Activated T-helper 1 cell treated with anti-CD3 and anti-CD28 coated beads, Interleukin-12 subunit alpha, Interleukin-12 subunit beta, Interleukin-2, Interleukin-4 antibody, amounts not matched to agents 30 ng/mL and 10 ng/mL and 1 ng/mL, durations not matched to agents 14 hours and 24 hours and 36 hours (primary cell): Measurements from ENCODE around the gene C2orf92. TPM values are rescaled to one million over a fixed set of nuclear protein-coding genes. Genes with fewer than 3 reads are reported as not detected.

Source experiments
- DNase-seq: peaks from one replicate; pipeline ENCODE4 v3.0.0; 2021; ENCODE audit warnings: low spot score
- H3K27ac Mint-ChIP-seq: one replicate; pipeline ENCODE4 v1.8.0; 2021; ENCODE audit warnings: mild to moderate bottlenecking, mixed read lengths
- H3K27me3 Mint-ChIP-seq: one replicate; pipeline ENCODE4 v1.8.0; 2022; ENCODE audit warnings: mild to moderate bottlenecking, moderate library complexity, mixed read lengths; ENCODE audit not compliant: insufficient read depth
- H3K36me3 Mint-ChIP-seq: one replicate; pipeline ENCODE4 v1.8.0; 2021; ENCODE audit warnings: low read depth, mixed read lengths
- H3K4me1 Mint-ChIP-seq: one replicate; pipeline ENCODE4 v1.8.0; 2021; ENCODE audit warnings: low read depth, mixed read lengths
- H3K4me3 Mint-ChIP-seq: one replicate; pipeline ENCODE4 v1.8.0; 2021; ENCODE audit warnings: mild to moderate bottlenecking, moderate library complexity, mixed read lengths
- H3K9me3 Mint-ChIP-seq: one replicate; pipeline ENCODE4 v1.8.0; 2021; ENCODE audit warnings: mixed read lengths
- intact Hi-C: fragments of 100-400 bp; cut with micrococcal nuclease; formaldehyde crosslinking; loops from one replicate; pipeline ENCODE4 v1.15.1; 2024
- total RNA-seq: library from RNA; stranded (reverse); gene quantifications from 2 replicates; pipeline ENCODE4 v1.2.3, GENCODE V29; 2022

The C2orf92 gene
- total RNA-seq, 1 donor from 2014 or later = 17.2 TPM

DNA sequence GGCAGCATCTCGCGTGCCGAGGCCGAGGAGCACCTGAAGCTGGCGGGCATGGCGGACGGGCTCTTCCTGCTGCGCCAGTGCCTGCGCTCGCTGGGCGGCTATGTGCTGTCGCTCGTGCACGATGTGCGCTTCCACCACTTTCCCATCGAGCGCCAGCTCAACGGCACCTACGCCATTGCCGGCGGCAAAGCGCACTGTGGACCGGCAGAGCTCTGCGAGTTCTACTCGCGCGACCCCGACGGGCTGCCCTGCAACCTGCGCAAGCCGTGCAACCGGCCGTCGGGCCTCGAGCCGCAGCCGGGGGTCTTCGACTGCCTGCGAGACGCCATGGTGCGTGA, 54.5 kb downstream of the C2orf92 start:
- no peaks in the 10 kb centered on the region for H3K27me3 Mint-ChIP-seq

DNA sequence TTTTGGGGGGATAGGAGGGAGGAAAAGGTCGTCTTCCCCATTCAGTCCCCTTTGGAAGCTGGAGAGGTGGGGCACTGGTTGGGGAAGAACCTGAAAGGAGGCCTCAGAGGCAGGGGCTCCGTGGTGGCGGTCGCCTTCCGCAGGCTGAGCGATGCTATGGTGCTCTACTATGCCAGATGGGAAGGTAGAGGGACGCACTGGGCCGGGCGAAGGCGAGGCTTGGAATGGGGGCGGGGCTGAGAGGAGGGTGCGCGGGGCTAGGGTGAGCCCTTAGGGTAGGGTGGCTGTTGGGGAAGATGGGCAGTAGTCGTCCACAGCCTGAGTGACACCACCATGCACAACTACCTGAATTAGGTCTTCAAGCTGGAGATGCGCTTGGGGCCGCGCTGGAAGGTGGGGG, 55.0 kb downstream of the C2orf92 start:
- peaks cover 83% of the 10 kb centered on the region for H3K36me3 Mint-ChIP-seq
- intact Hi-C loops = no loop called here
- peaks cover 56% of the 10 kb centered on the region for H3K4me1 Mint-ChIP-seq

More for the DNA sequence above, 54.5 kb downstream of the C2orf92 start:
- no peak overlapping the region for H3K4me3 Mint-ChIP-seq
- intact Hi-C loops = no loop called here
- no peak for DNase-seq
- no peak overlapping the region for H3K27ac Mint-ChIP-seq
- peaks cover 60% of the 10 kb centered on the region for H3K4me1 Mint-ChIP-seq
- H3K36me3 Mint-ChIP-seq = peaks cover 83% of the 10 kb centered on the region
- peaks cover 13% of the 10 kb centered on the region for H3K9me3 Mint-ChIP-seq

DNA sequence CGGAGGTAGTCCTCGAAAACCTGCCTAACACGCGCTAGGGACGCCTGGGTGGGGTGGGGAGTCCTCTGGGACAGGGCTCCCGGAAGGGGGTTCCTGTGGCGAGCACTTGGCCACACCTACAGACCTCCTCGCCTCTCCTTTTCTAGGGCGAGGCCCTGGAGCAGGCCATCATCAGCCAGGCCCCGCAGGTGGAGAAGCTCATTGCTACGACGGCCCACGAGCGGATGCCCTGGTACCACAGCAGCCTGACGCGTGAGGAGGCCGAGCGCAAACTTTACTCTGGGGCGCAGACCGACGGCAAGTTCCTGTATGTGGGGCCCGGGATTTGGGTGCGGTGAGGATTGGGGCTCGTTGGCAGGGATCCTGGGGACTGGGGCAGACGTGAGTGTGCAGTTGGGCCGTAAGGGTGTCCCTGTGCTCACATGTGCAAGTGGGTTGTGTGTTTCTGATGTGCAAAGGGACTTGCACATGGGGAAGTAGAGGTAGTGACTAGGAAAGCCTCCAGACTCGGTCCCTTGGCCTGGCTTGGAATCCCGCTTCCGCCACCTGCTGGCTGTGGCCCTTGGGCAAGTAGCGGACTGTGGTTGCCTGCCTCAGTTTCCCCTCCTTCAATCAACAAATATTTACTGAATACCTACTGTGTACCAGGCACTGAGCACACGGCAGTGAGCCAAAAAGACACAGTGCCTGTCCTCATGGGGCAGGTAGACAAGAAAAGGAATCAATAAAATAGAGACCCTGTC, 55.6 kb downstream of the C2orf92 start:
- no peak for DNase-seq
- intact Hi-C loops = no loop called here
- peak overlapping the region; percentile 48 for H3K27ac Mint-ChIP-seq
- no peak overlapping the region for H3K4me3 Mint-ChIP-seq
- H3K4me1 Mint-ChIP-seq = peaks cover 51% of the 10 kb centered on the region
- H3K9me3 Mint-ChIP-seq = peaks cover 21% of the 10 kb centered on the region
- no peaks in the 10 kb centered on the region for H3K27me3 Mint-ChIP-seq
- peaks cover 82% of the 10 kb centered on the region for H3K36me3 Mint-ChIP-seq

More for the DNA sequence above, 55.0 kb downstream of the C2orf92 start:
- Mint-ChIP-seq H3K9me3 (peaks cover 18% of the 10 kb centered on the region), H3K4me3 (no peak overlapping the region), H3K27me3 (no peaks in the 10 kb centered on the region), H3K27ac (no peak overlapping the region)
- no peak for DNase-seq

DNA sequence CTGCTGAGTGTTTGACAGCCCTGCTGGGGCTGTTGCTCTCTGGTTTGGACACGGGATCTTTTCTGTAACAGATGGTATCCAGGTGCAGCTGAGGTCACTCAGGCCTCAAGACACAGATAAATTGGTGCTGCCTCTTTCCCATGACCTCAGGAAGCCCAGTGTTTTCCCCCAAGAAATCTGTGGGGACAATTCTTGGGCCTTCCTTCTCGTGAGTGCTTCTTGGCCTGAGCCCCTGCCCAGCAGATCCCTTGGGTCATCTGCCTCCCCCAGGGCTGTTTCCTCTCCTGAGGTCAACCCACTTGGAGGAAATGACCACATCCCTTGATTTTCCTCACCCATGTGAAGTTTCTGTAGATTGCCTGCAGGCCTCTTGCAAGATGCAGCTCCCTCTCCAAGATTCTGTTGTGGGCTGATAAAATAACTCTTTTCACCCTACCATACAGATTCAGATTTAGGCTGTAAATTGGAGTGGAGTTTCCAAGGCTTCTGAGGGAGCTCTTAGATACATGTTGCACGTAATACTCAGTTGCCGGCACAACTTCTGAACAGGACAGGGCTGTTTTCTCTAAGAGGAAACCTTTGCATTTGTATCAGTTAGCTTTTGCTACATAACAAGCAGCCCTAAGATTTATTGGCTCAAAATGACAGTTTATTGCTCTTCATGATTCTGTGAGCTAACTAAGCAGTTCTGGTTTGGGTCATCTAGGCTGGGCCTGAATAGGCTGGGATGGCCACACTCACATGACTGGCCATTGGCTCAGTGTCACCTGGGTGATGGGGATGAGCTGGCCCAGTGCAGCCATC, 57.0 kb downstream of the C2orf92 start:
- peak overlapping the region; percentile 48 for H3K27ac Mint-ChIP-seq
- intact Hi-C loops = no loop called here
- H3K4me1 Mint-ChIP-seq = peaks cover 43% of the 10 kb centered on the region
- H3K36me3 Mint-ChIP-seq = peaks cover 83% of the 10 kb centered on the region
- no peak for DNase-seq
- no peak overlapping the region for H3K4me3 Mint-ChIP-seq
- no peaks in the 10 kb centered on the region for H3K27me3 Mint-ChIP-seq
- peaks cover 21% of the 10 kb centered on the region for H3K9me3 Mint-ChIP-seq

DNA sequence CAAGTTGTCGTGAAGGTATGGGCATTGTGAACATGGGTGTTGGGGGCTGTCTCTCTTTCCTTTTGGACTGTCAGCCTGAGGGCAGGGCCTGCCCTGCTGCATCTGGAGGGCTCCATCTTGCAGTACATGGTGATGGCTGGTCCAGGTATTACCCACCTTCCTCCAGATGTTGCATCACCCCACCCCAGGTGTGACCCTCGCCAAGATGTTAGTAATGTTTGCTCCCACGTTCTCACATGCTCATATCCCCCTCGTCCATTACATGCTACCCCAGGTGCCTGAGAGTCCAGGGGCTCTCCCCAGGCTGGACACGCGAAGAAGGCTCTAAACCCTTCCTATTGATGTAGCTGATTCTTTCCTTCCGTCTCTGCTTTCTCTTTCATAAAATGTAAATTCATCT, 57.8 kb downstream of the C2orf92 start:
- no peak overlapping the region for H3K27ac Mint-ChIP-seq
- peaks cover 21% of the 10 kb centered on the region for H3K9me3 Mint-ChIP-seq
- DNase-seq = no peak
- no peak overlapping the region for H3K4me3 Mint-ChIP-seq
- H3K36me3 Mint-ChIP-seq = peaks cover 86% of the 10 kb centered on the region
- H3K27me3 Mint-ChIP-seq = no peaks in the 10 kb centered on the region
- peaks cover 48% of the 10 kb centered on the region for H3K4me1 Mint-ChIP-seq
- intact Hi-C loops = no loop called here

DNA sequence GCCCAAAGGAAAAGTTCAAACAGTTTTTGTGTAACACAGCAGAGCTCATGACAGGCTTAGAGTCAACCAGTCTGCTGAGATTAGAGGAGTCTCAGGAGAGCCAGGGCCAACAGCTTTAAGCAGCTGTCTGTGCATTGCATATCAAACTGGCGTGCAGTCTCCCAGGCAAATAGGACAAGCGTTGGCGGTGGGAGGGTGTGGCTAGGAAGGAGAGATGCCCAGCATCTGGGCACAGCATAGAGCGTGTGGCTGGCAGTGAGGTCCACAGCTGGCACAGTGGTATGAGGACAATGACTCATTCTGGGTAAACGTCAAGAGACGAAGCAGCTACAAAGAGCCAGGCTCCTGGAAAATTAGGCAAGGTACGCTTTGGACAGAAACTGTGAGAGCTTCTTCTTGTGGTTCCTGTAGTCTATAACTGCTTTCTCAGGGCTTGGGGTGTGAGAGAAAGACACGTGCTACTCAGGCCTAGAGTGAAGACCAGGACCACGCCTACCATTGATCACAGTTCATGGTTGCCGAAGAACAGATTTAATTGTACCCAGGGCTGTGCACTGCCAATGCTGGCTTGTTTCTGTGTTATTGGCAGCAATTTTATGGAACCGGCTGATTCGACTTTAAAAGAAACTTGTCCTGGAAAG, 58.7 kb downstream of the C2orf92 start:
- Mint-ChIP-seq H3K27me3 (no peaks in the 10 kb centered on the region), H3K27ac (peak overlapping the region; percentile 64), H3K9me3 (peaks cover 21% of the 10 kb centered on the region), H3K4me1 (peaks cover 42% of the 10 kb centered on the region), H3K36me3 (peaks cover 82% of the 10 kb centered on the region), H3K4me3 (peak overlapping the region; percentile 30)
- intact Hi-C loops = no loop called here
- no peak for DNase-seq

DNA sequence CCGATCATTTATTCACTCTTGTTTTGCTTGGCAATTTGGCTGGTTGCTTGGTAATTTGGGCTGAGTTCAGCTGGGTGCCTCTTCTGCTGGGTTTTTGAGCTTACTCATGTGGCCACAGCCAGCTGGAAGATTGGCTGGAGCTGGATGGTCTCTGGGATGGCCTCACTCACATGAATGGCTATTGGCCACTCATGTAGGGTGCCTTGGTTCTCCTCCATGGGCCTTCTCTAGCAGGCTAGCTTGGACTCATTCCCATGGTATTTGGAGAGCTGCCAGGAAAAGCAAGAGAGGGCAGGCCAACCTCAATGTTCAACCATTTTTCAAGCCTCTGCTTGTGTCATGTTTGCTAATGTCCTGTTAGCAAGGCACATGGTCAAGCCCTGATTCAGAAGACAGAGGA, 60.7 kb downstream of the C2orf92 start:
- H3K4me1 Mint-ChIP-seq = peaks cover 37% of the 10 kb centered on the region

DNA sequence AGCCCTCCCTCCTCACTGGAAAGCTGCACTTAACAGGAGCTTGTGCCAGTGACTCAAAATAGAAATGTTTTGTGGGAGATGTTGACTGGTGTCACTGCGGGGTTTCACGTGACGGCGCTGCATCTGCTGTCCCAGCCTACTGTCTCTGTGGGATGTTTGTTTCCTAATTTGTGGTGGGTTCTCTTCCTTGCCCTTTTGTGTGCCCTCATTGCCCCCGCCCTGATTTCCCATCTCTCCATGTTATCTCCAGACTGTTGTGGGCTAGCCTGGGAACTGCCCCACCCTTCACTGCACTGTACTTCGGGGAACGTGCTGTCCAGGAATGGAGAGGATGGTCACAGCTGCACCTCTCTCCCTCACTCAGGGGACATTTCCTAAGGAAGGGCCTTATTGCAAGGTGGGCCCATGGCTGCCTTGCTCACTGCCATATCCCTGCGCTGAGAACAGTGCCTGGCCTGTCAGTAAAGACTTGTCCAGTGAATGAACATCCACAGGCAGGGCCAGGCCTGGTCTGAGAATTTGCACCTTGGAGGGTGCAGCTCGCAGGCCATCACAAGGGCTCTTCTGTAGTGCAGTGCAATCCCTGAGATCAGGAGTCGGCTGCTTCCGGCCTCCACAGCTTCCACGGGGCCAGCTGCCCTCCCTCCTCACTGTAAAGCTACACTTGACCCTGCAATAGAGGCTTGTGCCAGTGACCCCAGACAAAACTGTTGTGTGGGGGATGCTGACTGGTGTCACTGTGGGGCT, 61.9 kb downstream of the C2orf92 start:
- H3K4me3 Mint-ChIP-seq = no peak overlapping the region
- H3K36me3 Mint-ChIP-seq = peaks cover 62% of the 10 kb centered on the region
- H3K27ac Mint-ChIP-seq = peak overlapping the region; percentile 21
- H3K9me3 Mint-ChIP-seq = peaks cover 17% of the 10 kb centered on the region
- peaks cover 25% of the 10 kb centered on the region for H3K4me1 Mint-ChIP-seq
- DNase-seq = no peak
- intact Hi-C loops = no loop called here
- H3K27me3 Mint-ChIP-seq = no peaks in the 10 kb centered on the region

More for the DNA sequence above, 60.7 kb downstream of the C2orf92 start:
- Mint-ChIP-seq H3K36me3 (peaks cover 71% of the 10 kb centered on the region), H3K27me3 (no peaks in the 10 kb centered on the region), H3K27ac (no peak overlapping the region), H3K4me3 (no peak overlapping the region), H3K9me3 (peaks cover 21% of the 10 kb centered on the region)
- intact Hi-C loops = no loop called here
- no peak for DNase-seq

DNA sequence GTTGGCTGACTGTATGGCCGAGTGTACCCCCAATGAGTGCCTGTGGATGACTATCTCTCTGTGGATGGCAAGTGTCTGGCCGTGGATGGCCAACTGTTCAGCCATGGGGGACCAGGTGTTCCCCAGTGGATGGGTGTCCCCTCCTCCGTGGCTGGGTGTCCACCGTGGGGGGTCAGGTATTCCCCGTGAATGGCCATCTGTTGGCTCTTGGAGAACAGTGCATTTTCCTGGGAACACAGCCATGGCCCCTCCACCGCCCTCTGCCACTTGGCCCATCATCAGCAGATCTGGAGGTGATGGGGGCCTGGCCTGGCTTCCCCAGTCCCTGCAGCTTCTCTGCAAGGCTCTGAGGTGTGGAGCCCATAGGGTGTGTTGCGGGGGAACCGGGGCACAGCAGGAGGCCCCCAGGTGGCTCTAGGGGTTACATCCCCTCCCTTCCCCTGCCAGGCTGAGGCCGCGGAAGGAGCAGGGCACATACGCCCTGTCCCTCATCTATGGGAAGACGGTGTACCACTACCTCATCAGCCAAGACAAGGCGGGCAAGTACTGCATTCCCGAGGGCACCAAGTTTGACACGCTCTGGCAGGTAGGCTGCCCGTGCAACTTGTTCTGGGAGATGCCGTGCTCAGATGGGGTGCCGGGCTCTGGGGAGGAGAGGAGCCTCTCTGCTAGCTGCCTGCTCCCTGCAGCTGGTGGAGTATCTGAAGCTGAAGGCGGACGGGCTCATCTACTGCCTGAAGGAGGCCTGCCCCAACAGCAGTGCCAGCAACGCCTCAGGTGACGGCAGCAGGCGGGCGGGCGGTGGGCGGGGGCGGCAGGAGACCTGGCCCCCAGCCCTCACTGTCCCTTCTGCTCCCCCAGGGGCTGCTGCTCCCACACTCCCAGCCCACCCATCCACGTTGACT, 63.2 kb downstream of the C2orf92 start:
- intact Hi-C loops = no loop called here
- Mint-ChIP-seq H3K27me3 (no peaks in the 10 kb centered on the region), H3K9me3 (peaks cover 14% of the 10 kb centered on the region), H3K36me3 (peaks cover 56% of the 10 kb centered on the region), H3K27ac (peak overlapping the region; percentile 18), H3K4me3 (no peak overlapping the region), H3K4me1 (peaks cover 15% of the 10 kb centered on the region)
- DNase-seq = no peak

DNA sequence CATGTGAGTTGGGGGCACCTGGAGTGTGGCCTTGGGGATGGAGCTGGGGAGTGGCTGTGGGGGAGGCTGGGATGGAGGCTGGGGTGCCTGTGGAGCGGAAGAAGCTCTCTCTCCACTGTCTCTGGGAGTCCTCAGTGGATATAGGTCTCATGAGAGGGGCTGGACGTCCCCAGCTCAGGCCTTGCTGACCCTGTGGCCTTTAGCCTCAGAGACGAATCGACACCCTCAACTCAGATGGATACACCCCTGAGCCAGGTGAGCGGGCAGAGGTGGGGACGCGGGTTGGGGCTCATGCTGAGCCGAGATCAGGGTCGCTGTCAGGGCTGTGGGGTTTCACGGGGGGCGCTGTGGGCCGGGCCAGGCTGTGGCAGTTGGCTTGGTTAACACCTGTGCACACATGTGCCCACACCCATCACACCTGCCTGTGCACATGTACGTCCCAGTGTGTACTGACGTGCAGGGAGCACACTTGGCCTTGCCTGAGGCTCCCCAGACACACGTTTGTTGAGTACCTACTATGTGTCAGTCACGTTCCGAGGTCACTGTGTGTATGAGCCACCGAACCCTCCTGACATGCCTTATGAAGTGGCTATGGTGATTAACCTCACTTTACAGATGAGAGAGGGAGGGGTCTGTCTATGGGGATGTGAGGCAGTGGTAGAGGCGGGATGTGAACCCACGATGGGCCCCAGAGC, 64.0 kb downstream of the C2orf92 start:
- Mint-ChIP-seq H3K4me1 (peaks cover 12% of the 10 kb centered on the region), H3K9me3 (peaks cover 9% of the 10 kb centered on the region), H3K36me3 (peaks cover 52% of the 10 kb centered on the region), H3K27me3 (no peaks in the 10 kb centered on the region), H3K4me3 (no peak overlapping the region), H3K27ac (no peak overlapping the region)
- no peak for DNase-seq
- intact Hi-C loops = no loop called here
